Measurements from ENCODE around the gene TMEM178A.

DNA sequence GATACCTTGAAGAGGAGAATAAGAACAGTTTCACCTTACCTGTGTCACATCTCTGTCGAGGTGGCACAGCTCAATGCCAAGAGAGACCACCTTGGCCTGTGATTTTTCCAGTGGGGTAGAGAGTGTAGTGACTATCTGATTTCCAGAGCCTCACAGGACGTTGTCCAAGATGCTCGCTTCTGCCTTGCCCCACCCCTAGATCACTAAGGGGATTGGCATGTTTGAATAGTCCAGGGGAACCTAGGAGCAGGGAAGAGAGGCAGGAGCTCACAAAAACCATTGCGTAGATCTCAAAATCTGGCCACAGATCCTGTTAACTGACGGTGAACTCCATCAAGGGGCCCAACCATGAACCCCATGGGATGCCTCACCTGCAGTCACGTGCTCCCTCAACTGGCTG is 24.2 kb downstream of the TMEM178A start:
- TF ChIP-seq, protein P1, sequence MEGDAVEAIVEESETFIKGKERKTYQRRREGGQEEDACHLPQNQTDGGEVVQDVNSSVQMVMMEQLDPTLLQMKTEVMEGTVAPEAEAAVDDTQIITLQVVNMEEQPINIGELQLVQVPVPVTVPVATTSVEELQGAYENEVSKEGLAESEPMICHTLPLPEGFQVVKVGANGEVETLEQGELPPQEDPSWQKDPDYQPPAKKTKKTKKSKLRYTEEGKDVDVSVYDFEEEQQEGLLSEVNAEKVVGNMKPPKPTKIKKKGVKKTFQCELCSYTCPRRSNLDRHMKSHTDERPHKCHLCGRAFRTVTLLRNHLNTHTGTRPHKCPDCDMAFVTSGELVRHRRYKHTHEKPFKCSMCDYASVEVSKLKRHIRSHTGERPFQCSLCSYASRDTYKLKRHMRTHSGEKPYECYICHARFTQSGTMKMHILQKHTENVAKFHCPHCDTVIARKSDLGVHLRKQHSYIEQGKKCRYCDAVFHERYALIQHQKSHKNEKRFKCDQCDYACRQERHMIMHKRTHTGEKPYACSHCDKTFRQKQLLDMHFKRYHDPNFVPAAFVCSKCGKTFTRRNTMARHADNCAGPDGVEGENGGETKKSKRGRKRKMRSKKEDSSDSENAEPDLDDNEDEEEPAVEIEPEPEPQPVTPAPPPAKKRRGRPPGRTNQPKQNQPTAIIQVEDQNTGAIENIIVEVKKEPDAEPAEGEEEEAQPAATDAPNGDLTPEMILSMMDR (conservative IDR thresholded peaks at IDR 0.05; ENCODE audit: low read length) = no peak
- no peak for TF ChIP-seq EZH2phosphoT487 (IDR thresholded peaks at IDR 0.05; ENCODE audit: borderline replicate concordance, low read depth, low read length)
